Measurements from ENCODE around the gene KCNMB4.

The KCNMB4 gene

DNA sequence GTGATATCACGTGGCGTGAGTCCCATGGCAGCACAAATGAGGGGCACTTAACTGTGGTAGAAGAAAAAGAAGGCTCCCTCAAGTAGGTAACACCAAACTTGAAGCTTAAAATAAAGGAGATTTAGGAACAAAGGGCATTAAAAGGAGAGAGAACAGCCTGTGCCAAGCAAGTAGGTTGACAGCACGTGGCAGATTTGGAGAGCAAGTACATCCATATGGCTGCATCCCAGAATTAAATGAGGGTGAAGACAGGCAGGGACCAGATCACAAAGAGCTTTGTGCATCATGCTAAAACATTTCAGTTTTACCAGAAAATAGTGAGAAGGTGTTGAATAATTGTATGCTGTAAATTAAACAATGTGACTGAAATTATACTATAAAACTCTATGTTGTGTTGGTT, 32.8 kb downstream of the KCNMB4 start:
- Mint-ChIP-seq H3K9me3 (no peaks in the 10 kb centered on the region), H3K36me3 (ENCODE audit: low read depth) (peaks cover 43% of the 10 kb centered on the region), H3K4me1 (no peaks in the 10 kb centered on the region), H3K27ac (no peak overlapping the region), H3K27me3 (ENCODE audit: low read depth, poor library complexity) (no peaks in the 10 kb centered on the region), H3K4me3 (no peak overlapping the region)
- no peak for TF ChIP-seq CTCF (IDR thresholded peaks at IDR 0.05)
- DNase-seq = no peak

GRCh38 chr12:70399311-70399710, 33.2 kb downstream of the KCNMB4 start:
- no peaks in the 10 kb centered on the region for H3K4me1 Mint-ChIP-seq
- no peaks in the 10 kb centered on the region for H3K9me3 Mint-ChIP-seq
- peaks cover 47% of the 10 kb centered on the region for H3K36me3 Mint-ChIP-seq (ENCODE audit: low read depth)
- no peak for DNase-seq
- no peak overlapping the region for H3K27ac Mint-ChIP-seq
- no peak for TF ChIP-seq CTCF (IDR thresholded peaks at IDR 0.05)
- no peak overlapping the region for H3K4me3 Mint-ChIP-seq
- no peaks in the 10 kb centered on the region for H3K27me3 Mint-ChIP-seq (ENCODE audit: low read depth, poor library complexity)

GRCh38 chr12:70400124-70400523, 34.0 kb downstream of the KCNMB4 start:
- DNase-seq = no peak
- Mint-ChIP-seq H3K4me3 (no peak overlapping the region), H3K27ac (no peak overlapping the region), H3K27me3 (ENCODE audit: low read depth, poor library complexity) (no peaks in the 10 kb centered on the region), H3K36me3 (ENCODE audit: low read depth) (peaks cover 54% of the 10 kb centered on the region), H3K9me3 (no peaks in the 10 kb centered on the region), H3K4me1 (no peaks in the 10 kb centered on the region)
- TF ChIP-seq CTCF (IDR thresholded peaks at IDR 0.05) = no peak

GRCh38 chr12:70402597-70402996, 36.5 kb downstream of the KCNMB4 start:
- no peak for DNase-seq
- Mint-ChIP-seq H3K4me3 (no peak overlapping the region), H3K4me1 (no peaks in the 10 kb centered on the region), H3K27me3 (ENCODE audit: low read depth, poor library complexity) (no peaks in the 10 kb centered on the region), H3K36me3 (ENCODE audit: low read depth) (peaks cover 66% of the 10 kb centered on the region), H3K27ac (no peak overlapping the region), H3K9me3 (no peaks in the 10 kb centered on the region)
- TF ChIP-seq CTCF (IDR thresholded peaks at IDR 0.05) = no peak

DNA sequence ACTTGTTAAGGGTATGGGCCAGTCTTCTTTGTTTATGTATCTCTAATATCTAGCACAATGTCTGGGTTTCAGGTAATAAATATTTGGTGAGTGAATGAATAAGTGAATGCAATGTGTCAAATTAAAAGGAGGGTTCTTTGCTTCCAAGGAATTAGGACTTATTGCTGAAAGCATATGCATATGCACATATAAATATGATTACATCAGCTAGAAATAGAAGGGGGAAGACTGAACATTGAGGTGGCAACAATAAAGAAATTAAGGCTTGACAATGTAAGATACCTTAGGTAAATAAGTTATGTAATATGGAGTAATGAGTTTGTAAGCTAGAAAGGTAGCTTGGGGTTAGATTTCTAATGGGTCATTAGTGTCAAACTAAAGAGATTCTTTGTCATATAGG, 37.7 kb downstream of the KCNMB4 start:
- Mint-ChIP-seq H3K36me3 (ENCODE audit: low read depth) (peaks cover 67% of the 10 kb centered on the region), H3K4me3 (no peak overlapping the region), H3K27ac (no peak overlapping the region), H3K4me1 (no peaks in the 10 kb centered on the region), H3K9me3 (no peaks in the 10 kb centered on the region), H3K27me3 (ENCODE audit: low read depth, poor library complexity) (no peaks in the 10 kb centered on the region)
- no peak for TF ChIP-seq CTCF (IDR thresholded peaks at IDR 0.05)
- no peak for DNase-seq

DNA sequence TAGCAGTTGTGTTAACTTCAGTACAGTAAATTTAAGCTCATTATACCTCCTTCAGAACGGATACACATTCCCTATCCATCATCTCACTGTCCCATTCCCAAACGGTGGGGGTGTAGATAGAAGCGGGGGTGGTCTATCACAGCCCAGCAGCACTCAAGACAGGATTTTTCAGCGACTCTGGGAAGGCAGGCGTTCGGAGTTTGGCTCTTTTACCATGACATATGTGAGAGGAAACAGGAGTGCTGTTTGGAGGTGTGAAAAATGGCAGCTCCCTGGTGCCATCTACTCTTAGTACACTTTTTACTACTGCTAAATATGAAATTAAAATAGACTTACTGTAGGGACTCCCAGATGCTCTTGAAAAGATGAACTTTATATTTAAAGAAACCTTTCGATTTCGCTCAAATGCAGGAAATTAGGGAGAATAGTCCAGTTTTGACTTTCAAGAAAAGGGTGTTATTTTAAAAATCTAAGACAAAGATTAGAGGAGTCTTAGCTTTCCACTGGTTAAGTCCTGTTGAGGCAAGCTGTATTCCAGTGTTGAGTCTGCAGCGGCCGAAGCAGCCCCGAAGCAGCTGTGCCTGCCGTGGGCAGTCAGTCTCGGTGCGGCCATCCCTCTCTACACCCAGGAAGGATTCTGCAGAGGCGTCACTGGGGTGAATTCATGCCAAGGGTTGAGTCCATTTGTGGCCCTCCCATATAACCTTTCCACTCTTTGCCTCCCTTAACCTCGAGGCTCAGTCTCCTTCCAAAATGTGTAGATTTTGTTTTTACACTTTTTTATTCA, 42.1 kb downstream of the KCNMB4 start:
- H3K27ac Mint-ChIP-seq = no peak overlapping the region
- no peaks in the 10 kb centered on the region for H3K9me3 Mint-ChIP-seq
- H3K4me3 Mint-ChIP-seq = no peak overlapping the region
- no peaks in the 10 kb centered on the region for H3K27me3 Mint-ChIP-seq (ENCODE audit: low read depth, poor library complexity)
- H3K4me1 Mint-ChIP-seq = no peaks in the 10 kb centered on the region
- no peak for TF ChIP-seq CTCF (IDR thresholded peaks at IDR 0.05)
- DNase-seq = no peak
- H3K36me3 Mint-ChIP-seq (ENCODE audit: low read depth) = peaks cover 44% of the 10 kb centered on the region
